ENCODE data around the gene PLEK. TPM values are rescaled to one million over a fixed set of nuclear protein-coding genes. Genes with fewer than 3 reads are reported as not detected.

The PLEK gene
- total and polyA plus RNA-seq, 9 of the 15 experiments (the other 6 are each of a cell fraction or from before 2014, with no cell fraction given), result 0.14 to 1.2 (median 0.36) TPM

GRCh38 chr2:68441179-68441993, 76.3 kb downstream of the PLEK start (continued):
- TF ChIP-seq CEBPB (tag; IDR thresholded peaks at IDR 0.05) (peak; percentile 97), RBM14 (IDR thresholded peaks at IDR 0.05; ENCODE audit: borderline replicate concordance, insufficient read depth, low read depth, low read length) (no peak), ZEB2 (IDR thresholded peaks at IDR 0.05) (no peak), KAT7 (CRISPR knock-in tag; IDR thresholded peaks at IDR 0.05; ENCODE audit: borderline replicate concordance) (no peak), MIER1 (IDR thresholded peaks at IDR 0.05; ENCODE audit: low read depth) (no peak), CCNT2 (IDR thresholded peaks at IDR 0.05; ENCODE audit: borderline replicate concordance, extremely low read depth, insufficient read length, low read depth, low read length) (no peak), FOXM1 (IDR thresholded peaks at IDR 0.05; ENCODE audit: low read depth) (no peak), FOXM1 (CRISPR knock-in tag; IDR thresholded peaks at IDR 0.05; ENCODE audit: low read depth) (no peak), GTF2A2 (tag; IDR thresholded peaks at IDR 0.05) (no peak), GATAD2B (IDR thresholded peaks at IDR 0.05; ENCODE audit: borderline replicate concordance) (no peak), ZKSCAN1 (IDR thresholded peaks at IDR 0.05; ENCODE audit: low read depth, low read length) (no peak), NR0B1 (IDR thresholded peaks at IDR 0.05; ENCODE audit: partially characterized antibody) (no peak), TCFL5 (CRISPR knock-in tag; conservative IDR thresholded peaks at IDR 0.05) (no peak), CHD2 (IDR thresholded peaks at IDR 0.05; ENCODE audit: low read depth, low read length) (no peak), TFAM (CRISPR knock-in tag; conservative IDR thresholded peaks at IDR 0.05) (no peak), ZFP30 (CRISPR knock-in tag; IDR thresholded peaks at IDR 0.05; ENCODE audit: borderline replicate concordance) (no peak)
- TF ChIP-seq, protein P1, sequence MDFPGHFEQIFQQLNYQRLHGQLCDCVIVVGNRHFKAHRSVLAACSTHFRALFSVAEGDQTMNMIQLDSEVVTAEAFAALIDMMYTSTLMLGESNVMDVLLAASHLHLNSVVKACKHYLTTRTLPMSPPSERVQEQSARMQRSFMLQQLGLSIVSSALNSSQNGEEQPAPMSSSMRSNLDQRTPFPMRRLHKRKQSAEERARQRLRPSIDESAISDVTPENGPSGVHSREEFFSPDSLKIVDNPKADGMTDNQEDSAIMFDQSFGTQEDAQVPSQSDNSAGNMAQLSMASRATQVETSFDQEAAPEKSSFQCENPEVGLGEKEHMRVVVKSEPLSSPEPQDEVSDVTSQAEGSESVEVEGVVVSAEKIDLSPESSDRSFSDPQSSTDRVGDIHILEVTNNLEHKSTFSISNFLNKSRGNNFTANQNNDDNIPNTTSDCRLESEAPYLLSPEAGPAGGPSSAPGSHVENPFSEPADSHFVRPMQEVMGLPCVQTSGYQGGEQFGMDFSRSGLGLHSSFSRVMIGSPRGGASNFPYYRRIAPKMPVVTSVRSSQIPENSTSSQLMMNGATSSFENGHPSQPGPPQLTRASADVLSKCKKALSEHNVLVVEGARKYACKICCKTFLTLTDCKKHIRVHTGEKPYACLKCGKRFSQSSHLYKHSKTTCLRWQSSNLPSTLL (IDR thresholded peaks at IDR 0.05), result no peak
- TF ChIP-seq, protein P2, sequence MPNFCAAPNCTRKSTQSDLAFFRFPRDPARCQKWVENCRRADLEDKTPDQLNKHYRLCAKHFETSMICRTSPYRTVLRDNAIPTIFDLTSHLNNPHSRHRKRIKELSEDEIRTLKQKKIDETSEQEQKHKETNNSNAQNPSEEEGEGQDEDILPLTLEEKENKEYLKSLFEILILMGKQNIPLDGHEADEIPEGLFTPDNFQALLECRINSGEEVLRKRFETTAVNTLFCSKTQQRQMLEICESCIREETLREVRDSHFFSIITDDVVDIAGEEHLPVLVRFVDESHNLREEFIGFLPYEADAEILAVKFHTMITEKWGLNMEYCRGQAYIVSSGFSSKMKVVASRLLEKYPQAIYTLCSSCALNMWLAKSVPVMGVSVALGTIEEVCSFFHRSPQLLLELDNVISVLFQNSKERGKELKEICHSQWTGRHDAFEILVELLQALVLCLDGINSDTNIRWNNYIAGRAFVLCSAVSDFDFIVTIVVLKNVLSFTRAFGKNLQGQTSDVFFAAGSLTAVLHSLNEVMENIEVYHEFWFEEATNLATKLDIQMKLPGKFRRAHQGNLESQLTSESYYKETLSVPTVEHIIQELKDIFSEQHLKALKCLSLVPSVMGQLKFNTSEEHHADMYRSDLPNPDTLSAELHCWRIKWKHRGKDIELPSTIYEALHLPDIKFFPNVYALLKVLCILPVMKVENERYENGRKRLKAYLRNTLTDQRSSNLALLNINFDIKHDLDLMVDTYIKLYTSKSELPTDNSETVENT (CRISPR knock-in tag; IDR thresholded peaks at IDR 0.05), result no peak
- TF ChIP-seq, protein P3, sequence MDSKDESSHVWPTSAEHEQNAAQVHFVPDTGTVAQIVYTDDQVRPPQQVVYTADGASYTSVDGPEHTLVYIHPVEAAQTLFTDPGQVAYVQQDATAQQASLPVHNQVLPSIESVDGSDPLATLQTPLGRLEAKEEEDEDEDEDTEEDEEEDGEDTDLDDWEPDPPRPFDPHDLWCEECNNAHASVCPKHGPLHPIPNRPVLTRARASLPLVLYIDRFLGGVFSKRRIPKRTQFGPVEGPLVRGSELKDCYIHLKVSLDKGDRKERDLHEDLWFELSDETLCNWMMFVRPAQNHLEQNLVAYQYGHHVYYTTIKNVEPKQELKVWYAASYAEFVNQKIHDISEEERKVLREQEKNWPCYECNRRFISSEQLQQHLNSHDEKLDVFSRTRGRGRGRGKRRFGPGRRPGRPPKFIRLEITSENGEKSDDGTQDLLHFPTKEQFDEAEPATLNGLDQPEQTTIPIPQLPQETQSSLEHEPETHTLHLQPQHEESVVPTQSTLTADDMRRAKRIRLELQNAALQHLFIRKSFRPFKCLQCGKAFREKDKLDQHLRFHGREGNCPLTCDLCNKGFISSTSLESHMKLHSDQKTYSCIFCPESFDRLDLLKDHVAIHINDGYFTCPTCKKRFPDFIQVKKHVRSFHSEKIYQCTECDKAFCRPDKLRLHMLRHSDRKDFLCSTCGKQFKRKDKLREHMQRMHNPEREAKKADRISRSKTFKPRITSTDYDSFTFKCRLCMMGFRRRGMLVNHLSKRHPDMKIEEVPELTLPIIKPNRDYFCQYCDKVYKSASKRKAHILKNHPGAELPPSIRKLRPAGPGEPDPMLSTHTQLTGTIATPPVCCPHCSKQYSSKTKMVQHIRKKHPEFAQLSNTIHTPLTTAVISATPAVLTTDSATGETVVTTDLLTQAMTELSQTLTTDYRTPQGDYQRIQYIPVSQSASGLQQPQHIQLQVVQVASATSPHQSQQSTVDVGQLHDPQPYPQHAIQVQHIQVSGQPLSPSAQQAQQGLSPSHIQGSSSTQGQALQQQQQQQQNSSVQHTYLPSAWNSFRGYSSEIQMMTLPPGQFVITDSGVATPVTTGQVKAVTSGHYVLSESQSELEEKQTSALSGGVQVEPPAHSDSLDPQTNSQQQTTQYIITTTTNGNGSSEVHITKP (IDR thresholded peaks at IDR 0.05; ENCODE audit: partially characterized antibody), result no peak
